Lower leg skin (tissue), 4 donors: ENCODE measurements around the gene USP20. TPM values are rescaled to one million over a fixed set of nuclear protein-coding genes. Genes with fewer than 3 reads are reported as not detected.

ENCODE experiments used
- DNase-seq, 2 donors: peaks; one replicate each; pipeline ENCODE4 v3.0.0-alpha.2; 2019; ENCODE audit warnings: low spot score in 2 of 2
- H3K4me3 ChIP-seq: fragments of 200-600 bp; sonication (generic); 2 replicates; pipeline ENCODE4 v1.5.1; 2017; ENCODE audit warnings: mild to moderate bottlenecking, low read depth; ENCODE audit not compliant: poor library complexity, severe bottlenecking
- POLR2A ChIP-seq, 2 donors: fragments of 450-650 bp; IDR thresholded peaks; one replicate each; pipeline ENCODE4 v1.6.1; 2016 to 2017; ENCODE audit warnings: antibody characterized with exemption in 2 of 2, mild to moderate bottlenecking in 1 of 2, moderate library complexity in 1 of 2
- WGBS, 2 donors: methylation state at CpG; one replicate each; pipeline ENCODE4 v1.1.5; 2018; 5-methylcytosine and 5-hydroxymethylcytosine counted together
- intact Hi-C: fragments of 100-400 bp; cut with DNase I; formaldehyde crosslinking; loops from one replicate; pipeline ENCODE4 v1.15.0; 2023; ENCODE audit warnings: low total_unique reads
- total RNA-seq, 4 donors: library from RNA; depleted of rRNA; stranded (reverse); fragments of >200 nt; gene quantifications; one replicate each; pipeline ENCODE4 v1.1.0, GENCODE V29; 2016
- TF ChIP-seq, protein P1 (sequence below), 3 donors: fragments of 450-650 bp; IDR thresholded peaks; one replicate each; pipeline ENCODE4 v1.5.1; 2016; ENCODE audit warnings: antibody characterized with exemption in 3 of 3, mild to moderate bottlenecking in 3 of 3, moderate library complexity in 2 of 3

The USP20 gene
- total RNA-seq, 4 donors from 2014 or later = 20.7 to 39.7 (median 36.1) TPM

DNA sequence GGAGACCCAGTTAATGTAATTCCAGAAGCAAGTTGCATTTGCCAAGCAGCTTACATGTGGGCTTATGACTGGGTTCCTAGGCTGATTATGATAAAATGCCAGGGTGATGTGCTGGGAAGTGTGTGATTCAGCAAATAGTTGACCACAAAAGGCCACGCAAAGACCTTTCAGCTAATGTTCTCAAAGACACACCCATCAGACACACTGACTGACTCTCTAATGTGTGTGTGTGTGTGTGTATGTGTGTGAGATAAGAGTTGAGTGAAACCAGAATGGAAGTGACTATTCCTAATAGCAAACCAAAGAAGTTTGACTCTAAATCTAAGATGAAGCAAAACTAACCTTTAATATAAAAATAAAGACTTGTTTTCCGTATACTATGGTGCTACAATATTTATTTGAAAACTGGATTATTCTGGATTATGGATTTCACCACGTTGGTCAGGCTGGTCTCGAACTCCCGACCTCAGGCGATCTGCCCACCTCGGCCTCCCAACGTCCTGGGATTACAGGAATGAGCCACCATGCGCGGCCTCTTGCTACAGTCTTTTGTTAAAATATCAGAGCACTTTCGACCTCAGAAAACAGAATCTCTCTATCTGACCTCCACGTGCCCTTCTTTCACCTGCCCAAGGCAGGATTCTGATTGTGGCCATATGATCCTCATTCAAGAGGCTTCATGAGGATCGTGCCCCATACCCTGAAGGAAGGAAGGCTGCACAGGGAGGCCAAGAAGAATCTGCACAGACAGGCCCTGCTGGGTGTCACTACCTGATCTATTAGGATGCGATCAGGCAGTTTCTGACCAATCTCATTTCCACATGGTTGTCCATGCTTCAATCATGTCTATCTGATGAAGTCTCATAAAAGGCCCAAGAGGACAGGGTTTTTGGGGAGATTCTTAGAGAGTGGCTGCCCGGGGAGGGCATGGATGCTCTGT, 75.6 kb downstream of the USP20 start:
- TF ChIP-seq, protein P1, sequence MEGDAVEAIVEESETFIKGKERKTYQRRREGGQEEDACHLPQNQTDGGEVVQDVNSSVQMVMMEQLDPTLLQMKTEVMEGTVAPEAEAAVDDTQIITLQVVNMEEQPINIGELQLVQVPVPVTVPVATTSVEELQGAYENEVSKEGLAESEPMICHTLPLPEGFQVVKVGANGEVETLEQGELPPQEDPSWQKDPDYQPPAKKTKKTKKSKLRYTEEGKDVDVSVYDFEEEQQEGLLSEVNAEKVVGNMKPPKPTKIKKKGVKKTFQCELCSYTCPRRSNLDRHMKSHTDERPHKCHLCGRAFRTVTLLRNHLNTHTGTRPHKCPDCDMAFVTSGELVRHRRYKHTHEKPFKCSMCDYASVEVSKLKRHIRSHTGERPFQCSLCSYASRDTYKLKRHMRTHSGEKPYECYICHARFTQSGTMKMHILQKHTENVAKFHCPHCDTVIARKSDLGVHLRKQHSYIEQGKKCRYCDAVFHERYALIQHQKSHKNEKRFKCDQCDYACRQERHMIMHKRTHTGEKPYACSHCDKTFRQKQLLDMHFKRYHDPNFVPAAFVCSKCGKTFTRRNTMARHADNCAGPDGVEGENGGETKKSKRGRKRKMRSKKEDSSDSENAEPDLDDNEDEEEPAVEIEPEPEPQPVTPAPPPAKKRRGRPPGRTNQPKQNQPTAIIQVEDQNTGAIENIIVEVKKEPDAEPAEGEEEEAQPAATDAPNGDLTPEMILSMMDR (IDR thresholded peaks at IDR 0.05) = no peak
- no peak for TF ChIP-seq POLR2A (IDR thresholded peaks at IDR 0.05)
- H3K4me3 ChIP-seq = no peak overlapping the region
- 77 to 83% methylated on average over 15 of the region's 15 CpGs for WGBS, 2 donors
- no peak for DNase-seq
- intact Hi-C loops = no loop called here

DNA sequence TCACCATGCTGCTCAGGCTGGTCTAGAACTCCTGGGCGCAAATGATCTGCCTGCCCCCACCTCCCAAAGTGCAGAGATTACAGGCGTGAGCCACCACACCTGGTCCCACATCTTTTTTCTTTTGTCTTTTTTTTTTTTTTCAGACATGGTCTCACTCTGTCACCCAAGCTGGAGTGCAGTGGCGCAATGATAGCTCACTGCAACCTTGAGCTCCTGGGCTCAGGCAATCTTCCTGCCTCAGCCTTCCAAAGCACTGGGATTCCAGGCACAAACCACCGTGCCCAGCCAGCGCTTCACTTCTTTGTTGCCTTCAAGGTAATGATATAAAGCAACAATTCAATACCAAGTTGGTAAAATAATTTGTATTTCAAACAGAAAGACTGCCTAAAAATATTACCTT, 78.8 kb downstream of the USP20 start:
- intact Hi-C loops = no loop called here
- no peak overlapping the region for H3K4me3 ChIP-seq
- 97 to 99% methylated on average over 5 of the region's 5 CpGs for WGBS, 2 donors
- DNase-seq = no peak
- TF ChIP-seq POLR2A (IDR thresholded peaks at IDR 0.05) = no peak
- TF ChIP-seq, protein P1 (IDR thresholded peaks at IDR 0.05) = no peak

DNA sequence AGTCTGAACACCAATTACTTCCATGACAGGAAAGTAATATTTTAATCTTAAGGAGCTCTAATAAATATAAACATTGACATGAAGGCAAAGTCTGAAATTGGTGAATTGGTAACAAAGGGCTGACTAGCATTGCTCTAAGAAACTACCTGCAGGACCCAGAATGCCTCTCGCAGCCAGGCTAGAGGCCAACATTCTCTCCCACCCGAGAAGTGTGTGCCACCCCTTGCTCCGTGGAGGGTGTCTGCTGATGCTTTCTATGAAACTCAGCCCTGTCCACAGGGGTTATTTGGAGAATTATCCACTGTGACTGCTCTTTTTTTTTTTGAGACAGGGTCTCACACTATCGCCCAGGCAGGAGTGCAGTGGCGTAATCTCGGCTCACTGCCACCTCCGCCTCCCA, 81.4 kb downstream of the USP20 start:
- H3K4me3 ChIP-seq = no peak overlapping the region
- WGBS, 2 donors = 91 to 92% methylated on average over 7 of the region's 7 CpGs
- intact Hi-C loops = no loop called here
- DNase-seq = no peak
- no peak for TF ChIP-seq POLR2A (IDR thresholded peaks at IDR 0.05)
- TF ChIP-seq, protein P1 (IDR thresholded peaks at IDR 0.05) = no peak

DNA sequence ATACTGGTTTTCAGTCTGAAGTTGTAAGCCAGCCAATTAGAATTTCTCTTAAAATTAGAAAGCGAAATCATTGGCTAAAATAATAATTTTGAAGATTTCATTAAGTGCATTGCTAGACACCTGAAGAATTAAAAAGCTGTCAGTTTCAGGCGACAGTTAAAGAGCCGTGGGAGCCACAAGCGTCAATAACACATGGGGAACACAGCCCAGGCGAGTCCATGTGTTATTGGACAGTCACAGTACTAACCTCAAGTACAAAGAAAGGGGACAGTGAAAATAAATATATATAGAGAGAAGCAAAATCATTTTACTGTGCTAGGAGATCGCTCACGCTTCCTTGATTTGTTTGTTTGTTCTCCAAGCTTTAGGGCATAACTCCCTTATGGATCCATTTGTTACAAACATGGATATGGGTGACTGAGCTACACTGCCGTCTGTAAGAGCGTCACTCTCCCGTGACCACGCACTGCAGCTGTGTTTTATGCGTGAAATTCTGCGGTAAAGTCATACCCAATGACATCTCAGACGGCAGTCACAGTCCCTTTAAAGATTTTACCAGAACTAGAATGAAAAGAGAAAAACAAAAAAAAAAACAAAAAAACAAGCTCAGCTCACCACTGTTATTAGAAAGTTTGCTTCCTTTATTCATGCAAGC, 83.2 kb downstream of the USP20 start:
- intact Hi-C loops = no loop called here
- WGBS, 2 donors = 95% methylated on average over 14 of the region's 14 CpGs
- TF ChIP-seq, protein P1 (IDR thresholded peaks at IDR 0.05) = no peak
- TF ChIP-seq POLR2A (IDR thresholded peaks at IDR 0.05) = no peak
- no peak overlapping the region for H3K4me3 ChIP-seq
- no peak for DNase-seq

DNA sequence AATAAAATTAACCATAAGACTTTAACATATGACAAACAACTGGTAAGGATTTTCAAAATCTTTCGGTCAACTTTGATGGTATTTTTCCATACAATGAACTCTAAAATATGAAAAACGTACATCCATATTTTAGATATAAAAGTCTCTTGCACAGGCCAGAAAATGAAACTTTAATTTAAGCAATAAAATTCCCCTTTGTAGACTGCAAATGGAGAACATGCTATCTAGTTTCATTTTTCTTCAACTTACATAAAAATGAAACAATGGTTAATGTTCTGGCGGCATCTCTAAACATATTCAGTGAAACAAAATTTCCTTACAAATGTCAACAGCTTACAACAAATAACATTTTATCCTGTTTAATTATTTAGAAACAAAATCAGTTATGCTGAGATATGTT, 84.0 kb downstream of the USP20 start:
- TF ChIP-seq, protein P1 (IDR thresholded peaks at IDR 0.05) = no peak
- TF ChIP-seq POLR2A (IDR thresholded peaks at IDR 0.05) = no peak
- no peak for DNase-seq
- 46 to 60% methylated on average over 3 of the region's 3 CpGs for WGBS, 2 donors
- no peak overlapping the region for H3K4me3 ChIP-seq
- intact Hi-C loops = no loop called here
